SKM-1 treated with dmso at 0.1 percent for 144 hours (cell line): ENCODE data around the gene NIT1.
"Not testable (repeated sequence)": the region's sequence is repeated elsewhere in the genome, so short reads cannot be mapped to it uniquely, and the experiment has no call there.

Experiments used
- DNase-seq: peaks from one replicate; lab custom pipeline; 2025; ENCODE audit not compliant: unreplicated experiment; lab: John Stamatoyannopoulos, UW

The NIT1 gene

GRCh38 chr1:161111527-161111926 is 6.4 kb upstream of the NIT1 start:
- DNase-seq, result peak; percentile 63

DNA sequence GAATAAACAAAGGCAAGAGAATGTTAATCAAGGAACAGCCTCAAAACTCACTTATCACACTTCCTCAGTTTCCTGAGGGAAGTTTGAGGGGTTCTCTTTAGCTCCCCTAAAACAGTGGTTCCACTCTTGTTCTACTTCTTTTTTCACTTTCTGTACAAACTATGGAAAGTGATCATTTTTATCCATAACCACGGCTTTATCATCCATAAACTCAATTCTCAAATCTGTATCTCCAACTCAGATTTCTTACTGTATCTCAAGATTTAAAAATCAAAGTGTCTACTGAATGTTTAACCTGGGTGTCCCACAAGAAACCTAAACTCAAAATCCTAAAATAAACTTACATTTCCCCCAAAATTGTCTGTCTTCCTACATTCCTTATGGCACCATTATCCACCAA is 4.0 kb upstream of the NIT1 start:
- DNase-seq, result no peak

DNA sequence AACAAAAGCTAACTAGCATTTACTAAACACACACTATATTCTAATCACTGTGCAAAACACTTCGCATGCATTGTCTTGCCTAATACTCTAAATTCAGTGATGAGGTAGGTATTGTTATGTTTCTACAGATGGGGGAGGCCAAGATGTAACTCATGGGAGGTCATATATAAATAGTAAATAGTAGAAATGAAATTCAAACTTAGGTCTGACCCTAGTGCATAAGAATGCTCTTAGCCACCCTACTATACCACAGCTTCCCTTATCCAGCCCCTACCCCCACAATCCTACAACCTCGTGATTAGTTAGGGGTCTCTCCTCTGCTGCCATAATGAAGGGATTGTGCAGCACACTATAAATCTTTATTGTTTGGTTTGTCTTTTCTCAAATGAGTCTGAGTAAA is 3.3 kb upstream of the NIT1 start:
- DNase-seq, result no peak

DNA sequence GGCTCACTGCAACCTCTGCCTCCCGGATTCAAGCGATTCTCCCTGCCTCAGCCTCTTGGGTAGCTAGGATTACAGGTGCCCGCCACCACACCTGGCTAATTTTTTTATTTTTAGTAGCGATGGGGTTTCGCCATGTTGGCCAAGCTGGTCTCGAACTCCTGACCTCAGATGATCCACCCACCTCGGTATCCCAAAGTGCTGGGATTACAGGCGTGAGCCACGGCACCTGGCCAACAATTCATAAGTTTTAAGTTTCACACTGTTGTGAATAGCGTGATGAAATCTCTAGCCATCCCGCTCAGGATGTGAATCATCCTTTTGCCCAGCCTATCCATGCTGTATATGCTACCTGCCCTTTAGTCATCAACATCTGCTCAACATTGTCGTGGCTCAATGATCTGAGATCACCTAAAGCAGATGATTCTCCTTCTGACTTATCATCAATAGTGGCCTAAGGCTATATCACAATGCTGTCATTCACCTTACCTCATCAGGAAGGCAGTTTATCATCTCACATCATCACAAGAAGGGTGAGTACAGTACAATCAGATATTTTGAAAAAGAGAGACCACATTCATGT is 2.7 kb upstream of the NIT1 start:
- DNase-seq, result no peak

DNA sequence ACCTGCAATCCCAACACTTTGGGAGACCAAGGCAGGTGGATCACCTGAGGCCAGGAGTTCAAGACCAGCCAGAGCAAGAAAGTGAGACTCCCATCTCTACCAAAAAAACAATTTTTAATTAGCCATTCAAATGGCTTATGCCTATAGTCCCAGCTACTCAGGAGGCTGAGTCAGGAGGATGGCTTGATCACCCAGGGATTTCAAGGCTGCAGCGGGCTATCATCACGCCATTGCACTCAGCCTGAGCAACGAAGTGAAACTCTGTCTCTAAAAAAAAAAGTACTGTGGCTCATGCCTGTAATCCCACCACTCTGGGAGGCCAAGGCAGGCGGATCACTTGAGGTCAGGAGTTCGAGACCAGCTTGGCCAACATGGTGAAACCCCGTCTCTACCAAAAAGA is 1.9 kb upstream of the NIT1 start:
- DNase-seq, result not testable (repeated sequence)

DNA sequence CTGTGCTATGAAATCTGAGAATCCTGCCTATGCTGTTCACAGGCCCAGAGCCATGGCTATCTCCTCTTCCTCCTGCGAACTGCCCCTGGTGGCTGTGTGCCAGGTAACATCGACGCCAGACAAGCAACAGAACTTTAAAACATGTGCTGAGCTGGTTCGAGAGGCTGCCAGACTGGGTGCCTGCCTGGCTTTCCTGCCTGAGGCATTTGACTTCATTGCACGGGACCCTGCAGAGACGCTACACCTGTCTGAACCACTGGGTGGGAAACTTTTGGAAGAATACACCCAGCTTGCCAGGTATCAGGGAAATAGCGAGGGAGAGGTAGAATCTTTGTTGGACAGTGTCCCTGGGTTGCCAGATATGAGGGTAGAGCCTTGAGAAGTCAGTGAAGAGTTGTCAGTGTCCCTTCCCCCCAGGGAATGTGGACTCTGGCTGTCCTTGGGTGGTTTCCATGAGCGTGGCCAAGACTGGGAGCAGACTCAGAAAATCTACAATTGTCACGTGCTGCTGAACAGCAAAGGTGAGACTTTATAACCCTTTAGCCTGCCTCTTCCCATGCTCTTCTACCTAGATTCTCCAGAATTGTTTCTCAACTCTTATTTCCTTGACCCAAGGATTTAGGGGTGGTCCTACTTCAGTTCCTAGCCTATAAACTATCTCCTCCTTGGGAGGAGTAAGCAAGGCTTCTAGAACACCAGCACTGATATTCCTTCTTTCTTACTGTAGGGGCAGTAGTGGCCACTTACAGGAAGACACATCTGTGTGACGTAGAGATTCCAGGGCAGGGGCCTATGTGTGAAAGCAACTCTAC is 1.4 kb downstream of the NIT1 start:
- peak; percentile 60 for DNase-seq

DNA sequence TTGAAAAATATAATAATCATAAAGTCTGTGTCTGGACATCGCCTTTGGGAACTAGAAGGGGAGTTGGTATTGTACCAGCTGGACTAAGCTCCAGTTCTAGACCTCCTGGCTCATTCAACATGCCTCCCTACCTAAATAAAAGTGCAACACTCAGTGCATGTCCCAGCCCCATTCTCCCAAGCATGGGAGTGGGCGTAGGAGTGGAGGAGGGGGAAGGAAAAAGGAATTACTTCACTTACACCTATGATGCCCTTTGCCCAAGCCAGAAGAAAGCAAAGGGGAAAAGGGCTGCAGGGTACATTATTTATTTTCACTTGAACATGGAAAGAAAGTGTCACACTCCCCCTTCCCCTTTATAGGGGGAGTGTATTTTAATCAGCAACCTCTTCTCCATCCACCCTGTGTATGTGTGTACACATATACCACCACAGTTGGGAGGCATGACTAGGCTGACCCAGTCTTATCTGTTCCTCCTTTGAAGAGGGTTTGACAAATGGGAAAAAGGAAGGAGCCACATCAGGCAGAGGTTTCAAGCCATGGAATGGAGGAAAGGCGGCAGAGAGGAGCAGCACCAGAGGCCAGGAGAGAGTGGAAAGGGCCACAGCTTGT is 3.2 kb downstream of the NIT1 start:
- DNase-seq, result no peak

DNA sequence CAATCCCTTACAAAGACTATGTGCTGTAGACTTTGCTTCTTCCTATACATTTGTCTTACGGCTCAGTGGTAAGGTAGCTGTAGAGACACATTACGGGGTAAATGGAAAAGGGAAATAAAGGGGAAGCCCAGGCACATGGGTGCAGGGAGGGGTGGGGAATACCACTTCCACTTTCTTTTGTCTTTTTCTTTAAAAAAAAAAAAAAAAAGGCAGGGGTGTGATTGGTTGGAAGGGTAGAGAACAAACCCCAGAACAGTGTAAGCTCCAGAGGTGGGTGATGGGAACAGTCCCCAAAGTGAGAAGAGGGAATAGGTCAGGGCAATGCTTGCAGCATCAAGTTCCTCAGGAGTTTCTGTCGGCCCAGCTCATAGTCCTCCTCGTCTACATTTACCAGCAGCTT is 3.9 kb downstream of the NIT1 start:
- DNase-seq, result peak; percentile 63

DNA sequence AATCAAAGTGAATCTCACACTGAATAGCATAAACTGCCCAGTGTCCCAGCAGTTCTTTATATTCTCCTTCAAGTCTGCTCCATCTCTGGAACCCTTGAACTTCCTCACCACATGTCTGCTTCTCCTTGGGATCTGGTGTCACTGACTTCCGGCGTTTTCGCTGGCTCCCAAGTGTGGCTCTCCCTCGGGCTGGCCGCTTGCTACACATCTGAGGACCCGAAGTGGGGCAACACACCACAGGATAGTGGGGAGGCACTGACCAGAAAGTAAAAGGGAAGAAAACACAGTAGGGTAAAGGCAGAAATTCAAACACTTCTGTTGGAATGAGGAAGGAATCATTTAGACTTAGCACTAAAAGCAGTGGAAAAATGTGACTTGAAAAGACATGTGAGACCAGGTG is 5.1 kb downstream of the NIT1 start:
- DNase-seq, result no peak

DNA sequence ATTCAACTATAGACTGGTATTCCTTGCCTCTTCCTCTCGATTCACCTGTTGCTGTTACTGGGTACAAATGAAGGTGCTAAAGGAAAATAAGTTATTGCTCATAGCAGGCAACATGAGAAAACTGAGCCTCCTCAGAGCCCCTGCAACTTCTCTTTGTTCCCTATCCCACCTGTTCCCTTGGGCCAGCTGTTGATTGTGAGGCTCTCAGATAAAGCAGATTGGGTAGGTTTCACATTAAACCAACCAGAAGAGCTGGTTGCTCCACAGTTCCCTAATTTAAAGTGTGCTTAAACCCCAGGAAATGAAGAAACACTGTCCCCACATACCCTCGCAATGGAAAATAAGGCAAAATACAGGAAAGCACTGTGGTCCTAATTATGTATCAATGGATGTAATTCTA is 9.7 kb downstream of the NIT1 start:
- DNase-seq, result peak; percentile 58

DNA sequence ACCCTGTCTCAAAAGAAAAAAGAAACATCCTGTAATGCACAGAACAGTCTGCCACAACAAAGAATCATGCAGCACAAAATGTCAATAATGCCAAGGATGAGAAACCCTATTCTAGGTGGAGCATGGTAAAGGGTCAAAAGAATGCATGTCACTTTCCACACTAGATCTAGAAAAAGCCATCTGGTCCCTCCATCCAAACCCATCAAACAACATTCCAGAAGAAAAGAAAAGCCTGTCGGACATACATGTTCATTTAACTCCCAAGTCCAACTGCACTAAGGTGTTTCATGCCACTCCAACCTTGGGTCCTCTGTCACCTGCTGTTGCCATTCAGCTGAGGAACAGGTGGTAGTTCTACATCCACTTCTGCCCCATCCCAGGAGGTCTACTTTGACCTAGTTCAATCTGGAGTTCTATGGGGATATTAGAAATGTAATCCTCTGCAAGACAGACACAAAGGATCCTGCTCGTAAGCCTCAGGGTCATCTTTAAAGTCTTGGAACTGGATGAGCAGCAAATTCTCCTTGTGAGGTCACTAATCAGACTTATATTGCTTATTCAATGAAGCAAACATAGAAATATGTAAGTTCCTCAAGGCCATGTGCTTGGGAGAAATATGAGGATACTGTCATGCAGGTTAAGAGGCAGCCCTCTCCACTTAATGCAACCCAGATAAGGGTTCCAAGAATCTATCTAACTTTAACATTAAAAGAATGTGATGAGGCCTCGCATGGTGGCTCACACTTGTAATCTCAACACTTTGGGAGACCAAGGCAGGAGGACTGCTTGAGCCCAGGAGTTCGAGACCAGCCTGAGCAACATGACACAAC is 10.9 kb downstream of the NIT1 start:
- DNase-seq, result no peak

DNA sequence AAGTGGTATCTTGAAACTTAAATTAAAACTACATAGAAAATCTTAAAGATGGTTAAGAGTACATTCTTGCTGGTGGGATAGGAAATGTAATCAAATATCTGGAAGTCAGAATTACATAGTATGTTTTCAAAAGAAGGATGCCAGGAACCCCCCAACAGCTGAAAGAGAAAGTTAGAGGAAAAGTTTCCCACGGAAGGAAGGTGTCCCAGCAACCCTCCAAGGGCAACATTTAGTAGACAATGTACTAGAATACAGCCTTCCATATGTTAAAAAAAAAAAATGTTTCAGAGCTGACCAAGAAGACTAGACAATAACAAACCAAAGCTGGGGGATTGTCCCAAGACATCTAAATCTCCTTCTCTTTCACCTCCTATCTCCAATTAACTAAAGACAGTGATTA is 12.4 kb downstream of the NIT1 start:
- DNase-seq, result no peak

GRCh38 chr1:161131523-161132409 is 13.9 kb downstream of the NIT1 start:
- DNase-seq, result no peak

- peak; percentile 98 for DNase-seq
Observed at GRCh38 chr1:161132410-161133219, 14.7 kb downstream of the NIT1 start, which contains the start of gene DEDD. DEDD (minus strand) TSS chr1:161132667; CDS start chr1:161124462, 8,205 bp downstream.

- no peak for DNase-seq
Observed at GRCh38 chr1:161133220-161133740, 15.4 kb downstream of the NIT1 start.

DNA sequence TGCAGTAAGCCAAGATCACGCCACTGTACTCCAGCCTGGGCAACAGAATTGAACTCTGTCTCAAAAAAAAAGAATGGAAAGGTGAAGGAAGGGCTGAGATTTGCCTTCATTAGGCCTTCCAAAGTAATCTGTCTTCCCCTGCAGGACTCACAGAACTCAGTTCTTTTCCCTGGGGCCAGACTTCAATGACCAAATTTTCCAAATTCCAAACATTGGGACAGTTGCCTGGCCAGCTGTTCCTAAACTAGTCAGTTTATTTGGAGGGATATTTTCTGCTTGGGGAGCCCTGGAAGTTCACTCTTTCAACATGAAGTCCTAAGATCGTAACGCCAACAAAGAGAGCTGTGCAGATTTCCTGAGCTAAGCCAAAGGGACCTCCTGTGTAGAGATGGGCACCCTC is 20.0 kb downstream of the NIT1 start:
- no peak for DNase-seq

DNA sequence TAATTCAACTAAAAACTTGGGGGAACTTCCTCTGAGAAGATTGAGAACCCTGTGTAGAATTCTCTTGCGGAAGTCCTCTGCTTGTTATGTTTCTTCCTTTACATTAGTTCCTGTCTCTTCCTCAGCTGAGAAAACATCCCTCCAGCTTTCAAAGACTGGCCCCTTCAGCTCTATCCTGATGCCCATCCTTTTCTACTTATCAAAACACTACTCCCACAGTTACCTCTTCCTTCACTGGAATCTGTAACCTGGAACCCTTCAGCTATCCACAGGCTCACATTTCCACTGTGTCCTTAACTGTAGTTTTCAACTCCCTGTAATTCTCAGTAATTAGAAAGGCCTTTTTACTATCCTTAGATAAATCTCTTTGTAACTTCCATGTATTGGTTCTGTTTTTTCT is 20.5 kb downstream of the NIT1 start:
- no peak for DNase-seq

DNA sequence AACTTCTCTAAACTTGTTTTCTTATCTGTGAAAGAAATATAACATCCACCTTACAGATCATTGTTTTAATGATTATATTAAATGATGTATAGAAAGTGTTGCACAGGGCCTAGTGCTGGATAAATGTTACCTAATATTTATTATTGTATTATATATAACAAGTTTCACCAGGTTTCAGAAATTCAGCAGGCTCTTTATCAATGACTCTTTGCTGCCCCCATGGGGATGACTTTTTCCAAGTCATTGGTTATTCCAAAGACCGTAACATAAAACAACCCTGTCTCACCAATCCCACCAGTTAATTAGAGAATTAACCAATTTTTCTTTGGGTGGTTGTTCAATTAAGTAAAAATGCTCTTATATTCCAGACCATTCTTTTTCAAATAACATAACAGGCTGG is 21.9 kb downstream of the NIT1 start:
- DNase-seq, result no peak

DNA sequence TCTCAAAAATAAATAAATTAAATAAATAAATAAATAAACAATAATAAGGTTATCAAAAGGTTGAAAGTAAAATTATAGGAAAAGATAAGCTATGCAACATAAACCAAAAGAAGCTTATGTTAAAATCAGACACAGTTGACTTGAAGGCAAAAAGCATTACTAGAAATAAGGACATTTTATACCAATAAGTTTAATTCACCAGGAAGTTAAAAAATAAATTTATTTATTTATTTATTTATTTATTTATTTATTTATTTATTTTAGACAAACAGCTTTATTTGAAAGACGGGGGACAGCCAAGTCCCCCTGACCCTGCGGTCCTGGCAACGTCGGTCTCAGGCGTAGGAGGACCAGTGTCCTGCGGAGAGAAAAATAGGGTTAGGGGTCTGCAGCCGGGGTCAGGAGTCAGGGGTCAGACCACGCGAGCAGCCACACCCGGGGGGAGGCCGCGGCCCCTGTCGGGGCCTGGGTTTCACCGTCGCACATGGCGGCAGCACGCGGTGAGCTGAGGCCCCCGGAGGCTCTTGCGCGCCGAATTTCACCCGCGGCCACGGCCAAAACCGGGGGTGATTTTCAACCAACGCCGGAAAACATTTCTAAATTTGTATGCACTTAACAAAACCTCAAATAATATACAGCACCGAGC is 23.0 kb downstream of the NIT1 start:
- no peak for DNase-seq
